ENCODE measurements around the gene KLHL2. TPM values are rescaled to one million over a fixed set of nuclear protein-coding genes. Genes with fewer than 3 reads are reported as not detected.
A peak's percentile ranks its signal among the peaks of the same experiment; 100 is the strongest.
"Not testable (repeated sequence)": the region's sequence is repeated elsewhere in the genome, so short reads cannot be mapped to it uniquely, and the experiment has no call there.

The KLHL2 gene
- total and polyA plus RNA-seq, 8 donors = 4.1 to 12.2 (median 6.9) TPM

DNA sequence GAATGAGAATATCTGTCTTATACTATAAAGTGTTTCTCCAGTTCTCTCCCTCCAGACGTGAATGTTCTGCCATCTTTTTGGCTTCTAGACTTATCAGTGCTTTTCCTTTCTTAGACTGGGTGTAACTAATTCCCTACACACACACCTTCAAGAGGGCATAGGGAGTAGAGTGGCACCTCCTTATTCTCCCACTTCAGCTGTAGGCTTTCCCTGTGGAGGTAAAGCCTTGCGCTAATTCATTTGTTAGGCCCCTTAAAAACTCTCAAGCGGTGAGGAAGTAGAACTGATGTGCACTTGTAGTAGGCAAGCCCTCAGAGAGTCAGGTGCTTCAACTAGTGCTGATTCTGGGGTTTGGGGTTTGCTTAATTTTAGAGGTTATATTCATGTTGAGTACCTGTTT lies 10.0 kb downstream of the KLHL2 start:
- 86 to 88% methylated on average over 3 of the region's 3 CpGs for WGBS, 2 donors
- intact Hi-C loops (cut with DNase I) = no loop called here
- no peak for FAIRE-seq
- TF ChIP-seq, protein P1, sequence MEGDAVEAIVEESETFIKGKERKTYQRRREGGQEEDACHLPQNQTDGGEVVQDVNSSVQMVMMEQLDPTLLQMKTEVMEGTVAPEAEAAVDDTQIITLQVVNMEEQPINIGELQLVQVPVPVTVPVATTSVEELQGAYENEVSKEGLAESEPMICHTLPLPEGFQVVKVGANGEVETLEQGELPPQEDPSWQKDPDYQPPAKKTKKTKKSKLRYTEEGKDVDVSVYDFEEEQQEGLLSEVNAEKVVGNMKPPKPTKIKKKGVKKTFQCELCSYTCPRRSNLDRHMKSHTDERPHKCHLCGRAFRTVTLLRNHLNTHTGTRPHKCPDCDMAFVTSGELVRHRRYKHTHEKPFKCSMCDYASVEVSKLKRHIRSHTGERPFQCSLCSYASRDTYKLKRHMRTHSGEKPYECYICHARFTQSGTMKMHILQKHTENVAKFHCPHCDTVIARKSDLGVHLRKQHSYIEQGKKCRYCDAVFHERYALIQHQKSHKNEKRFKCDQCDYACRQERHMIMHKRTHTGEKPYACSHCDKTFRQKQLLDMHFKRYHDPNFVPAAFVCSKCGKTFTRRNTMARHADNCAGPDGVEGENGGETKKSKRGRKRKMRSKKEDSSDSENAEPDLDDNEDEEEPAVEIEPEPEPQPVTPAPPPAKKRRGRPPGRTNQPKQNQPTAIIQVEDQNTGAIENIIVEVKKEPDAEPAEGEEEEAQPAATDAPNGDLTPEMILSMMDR (IDR thresholded peaks at IDR 0.05) = no peak
- ATAC-seq = no peak
- Histone ChIP-seq H3K9me3 (no peaks in the 10 kb centered on the region), H3K4me1 (peaks cover 0 to 13% (median 11%) of the 10 kb centered on the region in 3 donors), H3K36me3 (no peaks in the 10 kb centered on the region), H3K4me3 (no peak overlapping the region), H3K27ac (no peak overlapping the region), H3K27me3 (no peaks in the 10 kb centered on the region)
- DNase-seq = no peak

DNA sequence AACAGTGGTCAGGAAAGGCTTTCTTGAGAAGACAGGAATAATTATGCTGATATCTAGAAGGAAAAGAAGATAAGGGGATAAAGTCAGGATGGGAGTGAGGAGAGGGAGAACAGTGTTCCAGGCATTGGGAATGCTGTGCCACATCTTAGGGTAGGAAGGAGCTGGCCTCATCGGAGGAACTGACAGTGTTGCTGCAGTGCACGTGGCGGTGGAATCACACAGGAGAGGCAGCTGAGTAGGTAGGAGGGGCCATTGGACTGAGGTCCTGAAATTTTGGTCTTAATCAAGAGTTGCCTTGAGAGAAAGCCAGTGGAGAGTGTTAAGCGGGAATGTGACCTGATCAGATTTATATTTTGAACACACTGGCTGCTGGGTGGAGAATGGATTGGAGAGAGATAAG lies 13.9 kb downstream of the KLHL2 start:
- peak overlapping the region in 1 of 4 donors; percentile 67 for H3K27ac ChIP-seq
- FAIRE-seq; ATAC-seq; H3K4me3 ChIP-seq; DNase-seq; H3K36me3 ChIP-seq; H3K27me3 ChIP-seq; intact Hi-C loops (cut with DNase I); H3K9me3 ChIP-seq: not testable (repeated sequence)
- 90 to 97% methylated on average over 4 of the region's 4 CpGs for WGBS, 2 donors
- peaks cover 0 to 10% (median 0%) of the 10 kb centered on the region in 3 donors for H3K4me1 ChIP-seq

DNA sequence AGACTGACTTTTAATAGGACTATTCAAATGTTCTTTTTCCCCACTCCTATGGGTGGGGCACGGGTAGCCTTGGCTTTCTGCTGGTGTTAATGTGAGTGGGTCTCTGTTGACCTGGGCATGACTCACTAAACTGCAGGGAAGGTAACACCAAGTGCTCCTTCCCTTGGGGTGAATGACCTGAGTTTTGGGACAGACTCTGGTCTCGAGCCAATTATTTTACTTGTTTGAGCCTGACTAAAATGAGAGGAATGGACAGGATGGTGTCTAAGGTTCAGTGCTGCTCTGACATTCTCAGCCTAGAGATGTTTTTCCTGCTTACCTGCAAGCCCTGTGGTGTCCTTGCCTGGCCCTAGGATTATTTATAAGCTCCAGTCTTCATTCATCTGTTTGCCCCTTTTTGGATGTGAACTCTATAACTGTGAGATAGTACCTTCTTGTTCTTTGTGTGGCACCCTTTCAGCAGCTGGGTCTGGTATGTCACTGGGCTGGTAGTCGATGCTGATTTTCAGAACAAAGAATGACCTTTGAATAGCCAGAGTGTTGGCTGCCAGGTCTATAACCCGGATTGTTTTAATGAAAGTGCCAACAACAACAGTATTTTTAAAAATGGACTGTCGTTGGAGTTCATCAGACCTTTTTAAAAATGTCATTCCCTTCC lies 14.8 kb downstream of the KLHL2 start:
- H3K4me3 ChIP-seq; H3K27me3 ChIP-seq; DNase-seq; H3K9me3 ChIP-seq; intact Hi-C loops (cut with DNase I); H3K36me3 ChIP-seq; FAIRE-seq: not testable (repeated sequence)
- peak overlapping the region in 2 of 4 donors; percentile 55 to 67 for H3K27ac ChIP-seq
- WGBS, 2 donors = 45 to 48% methylated on average over 4 of the region's 5 CpGs
- peak; percentile 21 to 74 (median 64) for ATAC-seq
- peaks cover 0 to 10% (median 0%) of the 10 kb centered on the region in 3 donors for H3K4me1 ChIP-seq

DNA sequence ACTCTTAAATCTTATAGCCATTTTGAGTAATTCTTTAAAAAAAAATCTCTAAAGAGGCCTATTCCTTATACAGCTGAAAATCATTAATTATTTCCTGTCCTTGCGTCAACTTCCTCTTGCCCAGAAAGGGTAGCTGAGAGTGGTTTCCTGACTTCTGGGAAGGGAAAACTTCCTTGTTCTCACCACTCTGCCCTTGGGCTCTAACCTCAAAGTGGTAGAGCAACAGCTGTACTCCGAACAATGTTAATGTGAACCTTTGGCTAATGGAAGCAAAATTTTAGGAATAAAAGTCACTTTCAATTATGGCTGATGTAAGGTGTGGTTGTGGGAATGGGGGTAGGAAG lies 15.3 kb downstream of the KLHL2 start:
- TF ChIP-seq, protein P1 (IDR thresholded peaks at IDR 0.05) = no peak
- DNase-seq = peak in 1 of 6 donors; percentile 24
- ATAC-seq = peak; percentile 48 to 92 (median 84)
- intact Hi-C loops (cut with DNase I) = no loop called here
- Histone ChIP-seq H3K4me3 (no peak overlapping the region), H3K36me3 (no peaks in the 10 kb centered on the region), H3K27me3 (no peaks in the 10 kb centered on the region), H3K27ac (peak overlapping the region in 2 of 4 donors; percentile 55 to 67), H3K4me1 (peaks cover 0 to 10% (median 0%) of the 10 kb centered on the region in 3 donors), H3K9me3 (no peaks in the 10 kb centered on the region)
- WGBS, 2 donors = 49 to 50% methylated on average over 2 of the region's 2 CpGs
- peak; percentile 73 for FAIRE-seq

DNA sequence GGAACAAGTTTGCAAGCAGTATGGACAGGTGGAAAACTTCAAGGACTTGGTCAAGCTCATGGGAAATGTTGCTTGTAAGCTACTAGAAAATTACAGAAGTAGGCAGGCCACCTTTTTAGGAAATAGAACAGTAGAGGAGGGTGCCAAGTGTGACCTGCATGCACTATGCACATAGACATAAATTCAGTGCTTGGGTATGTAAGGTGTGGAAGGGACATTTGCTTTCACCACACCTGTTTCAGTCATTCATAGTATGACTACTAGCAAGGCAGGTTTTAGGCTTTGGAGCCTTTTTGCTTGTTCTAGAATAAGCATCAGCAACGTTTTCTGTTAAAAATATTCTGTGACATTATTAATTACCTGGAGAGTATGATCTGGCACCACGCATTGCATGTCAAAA lies 20.0 kb downstream of the KLHL2 start:
- H3K9me3 ChIP-seq; H3K36me3 ChIP-seq; H3K27ac ChIP-seq; ATAC-seq; H3K27me3 ChIP-seq; FAIRE-seq; intact Hi-C loops (cut with DNase I); DNase-seq; H3K4me1 ChIP-seq; H3K4me3 ChIP-seq: not testable (repeated sequence)
- WGBS, 2 donors = 75 to 78% methylated on average over 2 of the region's 2 CpGs

DNA sequence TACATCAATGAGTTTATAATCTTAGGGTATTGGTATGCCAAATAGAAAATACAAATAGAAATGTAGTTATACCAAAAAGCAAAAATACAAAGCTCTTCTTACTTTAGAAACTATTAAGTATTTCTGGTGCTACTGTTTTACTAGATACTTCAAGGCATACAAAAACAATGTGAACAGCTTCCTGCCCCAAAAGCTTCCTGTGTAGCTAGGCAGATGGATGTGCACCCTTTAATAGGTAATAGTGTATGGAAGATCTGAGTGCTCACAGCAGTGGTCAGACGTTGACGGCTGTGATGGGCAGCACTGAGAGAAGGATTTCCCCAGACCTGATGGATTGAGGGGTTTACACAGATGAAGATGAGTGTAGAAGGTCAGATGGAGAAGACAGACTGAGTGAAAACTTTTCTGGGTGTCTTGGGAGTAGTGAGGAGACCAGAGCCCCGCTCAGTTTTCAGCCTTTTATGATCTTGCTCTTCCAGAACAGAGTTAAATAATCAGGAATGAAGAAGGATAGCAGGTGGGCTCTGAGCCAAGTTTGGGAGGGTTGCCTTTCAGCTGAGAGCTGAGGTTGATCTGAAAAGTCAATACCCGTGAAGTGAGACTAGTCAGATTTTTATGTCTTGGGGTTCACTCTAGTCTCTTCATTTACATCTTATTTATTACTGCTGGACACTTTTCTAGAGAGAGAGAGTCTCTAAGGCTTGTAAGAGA lies 22.3 kb downstream of the KLHL2 start:
- H3K4me1 ChIP-seq; H3K27me3 ChIP-seq; intact Hi-C loops (cut with DNase I); H3K27ac ChIP-seq; H3K9me3 ChIP-seq; ATAC-seq; H3K36me3 ChIP-seq; FAIRE-seq; H3K4me3 ChIP-seq: not testable (repeated sequence)
- WGBS, 2 donors = 73 to 82% methylated on average over 4 of the region's 4 CpGs
- peak in 1 of 6 donors; percentile 16 for DNase-seq

DNA sequence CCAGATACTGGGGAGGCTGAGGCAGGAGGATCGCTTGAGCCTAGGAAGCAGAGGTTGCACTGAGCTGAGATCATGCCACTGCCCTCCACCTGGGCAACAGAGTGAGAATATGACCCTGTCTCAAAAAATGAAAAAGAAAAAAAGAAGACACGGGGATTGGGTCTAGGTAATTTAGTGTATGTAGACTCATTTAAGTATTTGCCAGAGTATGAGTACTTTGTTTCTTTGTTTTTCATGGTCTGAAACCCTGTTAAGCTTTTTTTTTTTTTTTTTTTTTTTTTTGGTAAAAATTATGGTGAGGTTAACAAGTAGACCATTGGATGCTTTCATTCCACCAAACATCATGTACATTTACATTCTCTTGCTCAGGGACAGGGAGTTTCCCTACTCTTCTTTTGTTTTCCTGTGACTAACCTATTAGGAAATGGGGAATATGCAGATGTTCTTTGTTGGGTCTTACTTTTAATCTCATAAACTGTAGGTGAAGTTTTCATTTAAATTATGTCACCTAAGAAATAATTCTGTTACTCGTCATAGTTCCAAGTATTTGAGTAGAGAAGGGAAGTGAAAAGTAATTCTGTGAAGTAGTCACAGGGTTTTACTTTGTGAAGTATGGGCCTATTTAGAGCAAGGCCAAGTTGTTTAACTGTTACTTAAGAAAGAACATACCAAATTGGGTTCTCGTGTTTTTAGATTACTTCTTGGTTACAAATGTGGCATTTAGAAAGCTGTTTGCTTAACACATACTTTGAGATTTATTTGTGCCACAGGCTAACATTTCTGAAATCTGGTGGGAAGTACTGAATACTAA lies 25.5 kb downstream of the KLHL2 start:
- intact Hi-C loops (cut with DNase I); H3K27ac ChIP-seq; H3K4me3 ChIP-seq; H3K4me1 ChIP-seq; H3K9me3 ChIP-seq; H3K36me3 ChIP-seq; H3K27me3 ChIP-seq; FAIRE-seq; DNase-seq; ATAC-seq: not testable (repeated sequence)
- whole genome bisulfite sequencing, 2 donors = 87 to 89% methylated on average over 4 of the region's 4 CpGs
